GM06990 (cell line): Measurements from ENCODE around the gene CGB8.

Source experiments
- DNase-seq: peaks from one replicate; pipeline ENCODE4 v3.0.0-alpha.2; 2011; ENCODE audit not compliant: insufficient read length; ENCODE audit errors: extremely low read depth
- H3K27me3 ChIP-seq: replicated peaks from 2 replicates; pipeline ENCODE4 v1.6.0; 2011; ENCODE audit warnings: low read length; ENCODE audit not compliant: control insufficient read depth, insufficient read depth
- H3K36me3 ChIP-seq: 2 replicates; pipeline ENCODE4 v1.5.1; 2011; ENCODE audit warnings: low read length; ENCODE audit not compliant: control insufficient read depth, insufficient read depth
- H3K4me3 ChIP-seq: replicated peaks from 2 replicates; pipeline ENCODE4 v1.5.1; 2011; ENCODE audit warnings: low read depth, mild to moderate bottlenecking, control low read depth, low read length
- CTCF ChIP-seq: IDR thresholded peaks from 2 replicates; pipeline ENCODE4 v1.5.1; 2011; ENCODE audit warnings: low read length, control low read depth, mild to moderate bottlenecking, inconsistent platforms; ENCODE audit not compliant: insufficient read depth, poor library complexity, severe bottlenecking

CGB8 gene

GRCh38 chr19:49017041-49017665, 31.8 kb downstream of the CGB8 start, which contains the start of gene LHB:
TSS of gene LHB (minus strand) at chr19:49017091. CDS start at chr19:49017081, 10 bp downstream.
- peaks cover 9% of the 10 kb centered on the region for H3K36me3 ChIP-seq
- no peaks in the 10 kb centered on the region for H3K27me3 ChIP-seq
- H3K4me3 ChIP-seq, result peak within 1 kb of the TSS; percentile 39
- TF ChIP-seq CTCF, result no peak
- no peak for DNase-seq

GRCh38 chr19:49016067-49016839, 32.7 kb downstream of the CGB8 start:
- Histone ChIP-seq H3K27me3 (no peaks in the 10 kb centered on the region), H3K4me3 (no peak overlapping the region), H3K36me3 (peaks cover 16% of the 10 kb centered on the region)
- DNase-seq, result no peak
- no peak for TF ChIP-seq CTCF

- Histone ChIP-seq H3K27me3 (no peaks in the 10 kb centered on the region), H3K4me3 (no peak overlapping the region), H3K36me3 (peaks cover 23% of the 10 kb centered on the region)
- no peak for DNase-seq
- no peak for TF ChIP-seq CTCF
These were observed 34.0 kb downstream of the CGB8 start for GRCh38 chr19:49014870-49015255.

GRCh38 chr19:49014123-49014869, 34.6 kb downstream of the CGB8 start:
- DNase-seq, result no peak
- TF ChIP-seq CTCF, result no peak
- H3K4me3 ChIP-seq, result no peak overlapping the region
- H3K36me3 ChIP-seq, result peaks cover 24% of the 10 kb centered on the region
- no peaks in the 10 kb centered on the region for H3K27me3 ChIP-seq

- no peaks in the 10 kb centered on the region for H3K27me3 ChIP-seq
- no peak for TF ChIP-seq CTCF
- peaks cover 34% of the 10 kb centered on the region for H3K36me3 ChIP-seq
These were observed 37.7 kb downstream of the CGB8 start for GRCh38 chr19:49011194-49011593.

More at GRCh38 chr19:49011194-49011593, 37.7 kb downstream of the CGB8 start:
- no peak for DNase-seq
- H3K4me3 ChIP-seq, result no peak overlapping the region
